Epidermal melanocyte (primary cell): ENCODE measurements around the gene ARHGEF2.
A peak's percentile ranks its signal among the peaks of the same experiment; 100 is the strongest.

Experiments used
- DNase-seq: peaks from one replicate; pipeline ENCODE4 v3.0.0; 2011; ENCODE audit warnings: low spot score; ENCODE audit not compliant: insufficient read length

Gene ARHGEF2

GRCh38 chr1:155978325-155978972 is at the start of gene ARHGEF2:
TSS of gene ARHGEF2 (minus strand) at chr1:155978547. CDS start at chr1:155978427, 120 bp downstream.
- DNase-seq = no peak

- DNase-seq = no peak
Measured at GRCh38 chr1:156026588-156026987, 48.2 kb upstream of the ARHGEF2 start.

GRCh38 chr1:156025876-156026275 is 47.5 kb upstream of the ARHGEF2 start:
- peak; percentile 35 for DNase-seq

- DNase-seq = no peak
Measured at GRCh38 chr1:156024801-156025200, 46.5 kb upstream of the ARHGEF2 start.

GRCh38 chr1:156021954-156022353 is 43.6 kb upstream of the ARHGEF2 start:
- DNase-seq = no peak

GRCh38 chr1:156021093-156021428 is 42.7 kb upstream of the ARHGEF2 start:
- DNase-seq = no peak

GRCh38 chr1:156020293-156021092 is 42.1 kb upstream of the ARHGEF2 start, which contains the start of gene SSR2:
TSS of gene SSR2 (minus strand) at chr1:156020951. CDS start at chr1:156020167, 784 bp downstream.
- peak; percentile 99 for DNase-seq

- no peak for DNase-seq
Measured at GRCh38 chr1:156019946-156020292, 41.6 kb upstream of the ARHGEF2 start.

- DNase-seq = no peak
Measured at GRCh38 chr1:156014829-156015228, 36.5 kb upstream of the ARHGEF2 start.

GRCh38 chr1:156012051-156012817 is 33.9 kb upstream of the ARHGEF2 start:
- DNase-seq = no peak

- DNase-seq = no peak
Measured at GRCh38 chr1:156009404-156009803, 31.1 kb upstream of the ARHGEF2 start.

- DNase-seq = peak; percentile 56
Measured at GRCh38 chr1:156006666-156007376, 28.5 kb upstream of the ARHGEF2 start.

GRCh38 chr1:156004843-156005584 is 26.7 kb upstream of the ARHGEF2 start:
- no peak for DNase-seq

- DNase-seq = no peak
Measured at GRCh38 chr1:156003923-156004188, 25.5 kb upstream of the ARHGEF2 start.

GRCh38 chr1:156002188-156002911 is 24.0 kb upstream of the ARHGEF2 start:
- DNase-seq = no peak

GRCh38 chr1:156001662-156002171 is 23.4 kb upstream of the ARHGEF2 start:
- peak; percentile 10 for DNase-seq

- peak; percentile 9 for DNase-seq
Measured at GRCh38 chr1:156001021-156001661, 22.8 kb upstream of the ARHGEF2 start.

- DNase-seq = no peak
Measured at GRCh38 chr1:155999964-156000363, 21.6 kb upstream of the ARHGEF2 start.

- no peak for DNase-seq
Measured at GRCh38 chr1:155996166-155996565, 17.8 kb upstream of the ARHGEF2 start.

- no peak for DNase-seq
Measured at GRCh38 chr1:155993595-155993994, 15.2 kb upstream of the ARHGEF2 start.
